Hepatocyte (in vitro differentiated cells): ENCODE results near the gene EIF5A2. TPM values are rescaled to one million over a fixed set of nuclear protein-coding genes. Genes with fewer than 3 reads are reported as not detected.
"Not testable (repeated sequence)": the region's sequence is repeated elsewhere in the genome, so short reads cannot be mapped to it uniquely, and the experiment has no call there.

Experiments
- DNase-seq: peaks from one replicate; pipeline ENCODE4 v3.0.0-alpha.2; 2016; ENCODE audit warnings: low spot score
- H2AFZ ChIP-seq: fragments of 200-600 bp; sonication (generic); 2 replicates; pipeline ENCODE4 v1.6.0; 2016; ENCODE audit warnings: antibody characterized with exemption, mild to moderate bottlenecking
- H3K27ac ChIP-seq: fragments of 200-600 bp; sonication (generic); 2 replicates; pipeline ENCODE4 v1.5.1; 2016; ENCODE audit warnings: mild to moderate bottlenecking
- H3K27me3 ChIP-seq: fragments of 200-600 bp; sonication (generic); 2 replicates; pipeline ENCODE4 v1.6.1; 2016
- H3K36me3 ChIP-seq: fragments of 200-600 bp; sonication (generic); replicated peaks from 2 replicates; pipeline ENCODE4 v1.5.1; 2016; ENCODE audit warnings: low read depth; ENCODE audit not compliant: insufficient read depth
- H3K4me1 ChIP-seq: fragments of 200-600 bp; sonication (generic); 2 replicates; pipeline ENCODE4 v1.5.1; 2016; ENCODE audit warnings: mild to moderate bottlenecking, moderate library complexity; ENCODE audit not compliant: insufficient read depth
- H3K4me2 ChIP-seq: fragments of 200-600 bp; sonication (generic); 2 replicates; pipeline ENCODE4 v1.6.0; 2016
- H3K4me3 ChIP-seq: fragments of 200-600 bp; sonication (generic); 2 replicates; pipeline ENCODE4 v1.5.1; 2016; ENCODE audit warnings: mild to moderate bottlenecking
- H3K79me2 ChIP-seq: fragments of 200-600 bp; sonication (generic); 2 replicates; pipeline ENCODE4 v1.6.0; 2017; ENCODE audit warnings: mild to moderate bottlenecking
- H3K9me2 ChIP-seq: fragments of 200-600 bp; sonication (generic); replicated peaks from 2 replicates; pipeline ENCODE4 v1.6.0; 2017; ENCODE audit warnings: mild to moderate bottlenecking; ENCODE audit not compliant: insufficient read depth
- H3K9me3 ChIP-seq: fragments of 200-600 bp; sonication (generic); 2 replicates; pipeline ENCODE4 v1.5.1; 2016; ENCODE audit warnings: low read depth, mild to moderate bottlenecking
- H4K20me1 ChIP-seq: fragments of 200-600 bp; sonication (generic); 2 replicates; pipeline ENCODE4 v1.6.0; 2016; ENCODE audit warnings: mild to moderate bottlenecking; ENCODE audit not compliant: insufficient read depth, poor library complexity, severe bottlenecking
- EZH2 ChIP-seq: fragments of 200-600 bp; sonication (generic); IDR thresholded peaks from 2 replicates; pipeline ENCODE4 v1.6.1; 2016; ENCODE audit warnings: antibody characterized with exemption, mild to moderate bottlenecking, borderline replicate concordance
- EZH2phosphoT487 ChIP-seq: fragments of 200-600 bp; sonication (generic); IDR thresholded peaks from one replicate; pipeline ENCODE4 v1.6.1; 2018; ENCODE audit warnings: antibody characterized with exemption, mild to moderate bottlenecking, low read depth, moderate library complexity; ENCODE audit not compliant: unreplicated experiment, severe bottlenecking
- WGBS: methylation state at CpG from one replicate; pipeline ENCODE4 v1.1.6; 2016; ENCODE audit warnings: low lambda C conversion rate; ENCODE audit errors: missing lambda C conversion rate; 5-methylcytosine and 5-hydroxymethylcytosine counted together
- polyA plus RNA-seq: library from polyadenylated mRNA; unstranded; fragments of >200 nt; fragmentation: Nextera tagmentation; extraction: Ambion mirVana; gene quantifications from 2 replicates; pipeline ENCODE4 v1.2.1, GENCODE V29; 2016
- total RNA-seq: library from RNA; depleted of rRNA; stranded (reverse); fragments of >200 nt; gene quantifications from 2 replicates; pipeline ENCODE4 v1.2.3, GENCODE V29; 2014
- TF ChIP-seq, protein P1 (sequence below): fragments of 200-600 bp; sonication (generic); IDR thresholded peaks from 2 replicates; pipeline ENCODE4 v1.5.1; 2016; ENCODE audit warnings: antibody characterized with exemption, mild to moderate bottlenecking; ENCODE audit not compliant: poor library complexity

The EIF5A2 gene
- total and polyA plus RNA-seq, 2 experiments from 2014 or later = 4.5 to 5.3 TPM

DNA sequence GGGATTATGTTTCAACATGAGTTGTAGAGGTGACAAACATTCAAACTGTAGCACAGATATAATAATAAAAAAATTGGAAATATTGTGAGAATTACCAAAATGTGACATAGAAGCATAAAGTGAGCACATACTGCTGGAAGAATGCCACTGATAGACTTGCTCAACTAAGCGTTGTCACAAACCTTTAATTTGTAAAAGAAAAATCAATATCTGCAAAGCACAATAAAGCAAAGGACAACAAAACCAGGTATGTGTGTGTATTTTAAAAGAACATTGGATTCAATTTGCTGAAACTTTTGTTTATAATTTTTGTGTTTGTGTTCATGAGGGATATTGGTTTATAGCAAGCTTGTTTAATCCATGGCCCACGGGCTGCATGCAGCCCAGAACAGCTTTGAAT is 40.8 kb upstream of the EIF5A2 start:
- Histone ChIP-seq H3K27ac (no peak overlapping the region), H2AFZ (no peak overlapping the region), H3K79me2 (no peaks in the 10 kb centered on the region), H3K4me1 (no peaks in the 10 kb centered on the region), H4K20me1 (no peaks in the 10 kb centered on the region), H3K9me3 (no peaks in the 10 kb centered on the region), H3K9me2 (no peaks in the 10 kb centered on the region), H3K4me2 (no peak overlapping the region), H3K27me3 (no peaks in the 10 kb centered on the region), H3K4me3 (no peak overlapping the region), H3K36me3 (no peaks in the 10 kb centered on the region)
- WGBS = 80% methylated on average over 2 of the region's 2 CpGs
- no peak for TF ChIP-seq EZH2
- TF ChIP-seq EZH2phosphoT487 = no peak
- TF ChIP-seq, protein P1, sequence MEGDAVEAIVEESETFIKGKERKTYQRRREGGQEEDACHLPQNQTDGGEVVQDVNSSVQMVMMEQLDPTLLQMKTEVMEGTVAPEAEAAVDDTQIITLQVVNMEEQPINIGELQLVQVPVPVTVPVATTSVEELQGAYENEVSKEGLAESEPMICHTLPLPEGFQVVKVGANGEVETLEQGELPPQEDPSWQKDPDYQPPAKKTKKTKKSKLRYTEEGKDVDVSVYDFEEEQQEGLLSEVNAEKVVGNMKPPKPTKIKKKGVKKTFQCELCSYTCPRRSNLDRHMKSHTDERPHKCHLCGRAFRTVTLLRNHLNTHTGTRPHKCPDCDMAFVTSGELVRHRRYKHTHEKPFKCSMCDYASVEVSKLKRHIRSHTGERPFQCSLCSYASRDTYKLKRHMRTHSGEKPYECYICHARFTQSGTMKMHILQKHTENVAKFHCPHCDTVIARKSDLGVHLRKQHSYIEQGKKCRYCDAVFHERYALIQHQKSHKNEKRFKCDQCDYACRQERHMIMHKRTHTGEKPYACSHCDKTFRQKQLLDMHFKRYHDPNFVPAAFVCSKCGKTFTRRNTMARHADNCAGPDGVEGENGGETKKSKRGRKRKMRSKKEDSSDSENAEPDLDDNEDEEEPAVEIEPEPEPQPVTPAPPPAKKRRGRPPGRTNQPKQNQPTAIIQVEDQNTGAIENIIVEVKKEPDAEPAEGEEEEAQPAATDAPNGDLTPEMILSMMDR = no peak
- no peak for DNase-seq

DNA sequence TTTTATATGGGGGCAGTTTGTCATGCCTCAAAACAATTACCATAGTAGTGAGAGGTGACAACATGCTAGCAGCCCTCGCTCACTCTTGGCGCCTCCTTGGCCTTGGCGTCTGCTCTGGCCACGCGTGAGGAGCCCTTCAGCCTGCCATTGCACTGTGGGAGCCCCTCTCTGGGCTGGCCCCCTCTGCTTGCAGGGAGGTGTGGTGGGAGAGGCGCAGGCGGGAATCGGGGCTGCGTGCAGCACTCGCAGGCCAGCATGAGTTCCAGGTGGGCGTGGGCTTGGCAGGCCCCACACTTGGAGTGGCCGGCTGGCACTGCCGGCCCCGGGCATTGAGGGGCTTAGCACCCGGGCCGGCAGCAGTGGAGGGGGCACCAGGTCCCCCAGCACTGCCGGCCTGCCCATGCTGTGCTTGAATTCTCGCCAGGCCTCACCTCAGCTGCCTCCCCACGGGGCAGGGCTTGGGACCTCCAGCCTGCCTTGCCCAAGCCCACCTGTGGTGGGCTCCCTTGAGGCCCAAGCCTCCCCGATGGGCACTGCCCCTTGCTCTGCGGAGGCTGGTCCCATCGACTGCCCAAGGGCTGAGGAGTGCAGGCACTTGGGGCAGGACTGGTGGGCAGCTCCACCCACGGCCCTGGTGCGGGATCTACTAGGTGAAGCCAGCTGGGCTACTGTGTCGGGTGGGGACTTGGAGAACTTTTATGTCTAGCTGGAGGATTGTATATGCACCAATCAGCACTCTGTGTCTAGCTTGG is 38.8 kb upstream of the EIF5A2 start:
- Histone ChIP-seq H3K4me1 (no peaks in the 10 kb centered on the region), H3K4me2 (no peak overlapping the region), H2AFZ (no peak overlapping the region), H4K20me1 (no peaks in the 10 kb centered on the region), H3K36me3 (no peaks in the 10 kb centered on the region), H3K9me3 (no peaks in the 10 kb centered on the region), H3K79me2 (no peaks in the 10 kb centered on the region), H3K27ac (no peak overlapping the region), H3K9me2 (no peaks in the 10 kb centered on the region), H3K27me3 (no peaks in the 10 kb centered on the region), H3K4me3 (no peak overlapping the region)
- WGBS = 98% methylated on average over 25 of the region's 25 CpGs
- TF ChIP-seq EZH2 = no peak
- TF ChIP-seq, protein P1 = no peak
- no peak for TF ChIP-seq EZH2phosphoT487
- DNase-seq = no peak

DNA sequence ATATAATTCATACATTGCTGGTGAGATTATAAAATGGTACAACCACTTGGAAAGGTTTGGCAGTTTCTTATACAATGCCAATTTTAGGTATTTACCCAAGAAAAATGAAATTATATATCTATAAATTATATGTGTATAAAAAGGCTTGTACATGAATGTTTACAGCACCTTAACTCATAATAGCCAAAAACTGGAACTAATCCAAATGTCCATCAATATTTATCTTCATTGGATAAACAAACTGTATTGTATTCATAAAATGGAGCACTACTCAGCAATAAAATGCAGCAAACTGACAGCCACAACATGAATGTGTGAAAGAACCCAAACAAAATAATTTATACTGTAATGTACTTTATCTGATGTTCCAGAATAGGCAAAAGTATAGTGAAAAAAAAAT is 33.6 kb upstream of the EIF5A2 start:
- no peaks in the 10 kb centered on the region for H3K36me3 ChIP-seq
- no peak overlapping the region for H3K4me3 ChIP-seq
- H3K4me1 ChIP-seq = no peaks in the 10 kb centered on the region
- no peaks in the 10 kb centered on the region for H3K9me3 ChIP-seq
- TF ChIP-seq, protein P1 = no peak
- TF ChIP-seq EZH2phosphoT487 = no peak
- no peak for TF ChIP-seq EZH2
- no peaks in the 10 kb centered on the region for H3K79me2 ChIP-seq
- no peaks in the 10 kb centered on the region for H3K9me2 ChIP-seq
- no peak for DNase-seq
- H4K20me1 ChIP-seq = no peaks in the 10 kb centered on the region
- H3K4me2 ChIP-seq = no peak overlapping the region
- H3K27ac ChIP-seq = no peak overlapping the region
- H2AFZ ChIP-seq = no peak overlapping the region
- no peaks in the 10 kb centered on the region for H3K27me3 ChIP-seq

DNA sequence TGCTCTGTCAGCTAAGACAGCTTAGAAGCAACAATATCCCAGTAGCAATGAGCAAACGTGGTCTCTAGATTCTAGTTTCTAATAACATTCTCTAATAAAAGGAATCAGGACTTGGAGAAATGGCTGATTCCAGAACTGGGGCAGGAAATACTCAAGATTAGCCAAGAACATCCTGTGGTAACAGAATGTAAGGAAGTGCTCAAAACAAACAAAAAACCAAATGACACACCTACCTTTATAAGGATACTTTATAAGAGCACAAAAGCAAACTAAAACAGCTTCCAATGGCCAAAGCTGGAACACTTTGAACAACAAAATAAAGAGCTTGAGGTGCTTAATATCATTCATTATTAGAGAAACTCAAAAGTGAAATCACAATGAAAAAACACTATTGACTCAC is 33.1 kb upstream of the EIF5A2 start:
- H3K4me2 ChIP-seq = no peak overlapping the region
- H3K4me1 ChIP-seq = no peaks in the 10 kb centered on the region
- no peak for TF ChIP-seq EZH2phosphoT487
- no peak for TF ChIP-seq EZH2
- TF ChIP-seq, protein P1 = no peak
- no peaks in the 10 kb centered on the region for H3K27me3 ChIP-seq
- no peaks in the 10 kb centered on the region for H4K20me1 ChIP-seq
- no peak overlapping the region for H3K4me3 ChIP-seq
- H3K9me3 ChIP-seq = no peaks in the 10 kb centered on the region
- no peaks in the 10 kb centered on the region for H3K36me3 ChIP-seq
- DNase-seq = no peak
- no peak overlapping the region for H3K27ac ChIP-seq
- 67% methylated on average over 1 of the region's 1 CpG for WGBS
- H2AFZ ChIP-seq = no peak overlapping the region
- H3K79me2 ChIP-seq = no peaks in the 10 kb centered on the region
- no peaks in the 10 kb centered on the region for H3K9me2 ChIP-seq

DNA sequence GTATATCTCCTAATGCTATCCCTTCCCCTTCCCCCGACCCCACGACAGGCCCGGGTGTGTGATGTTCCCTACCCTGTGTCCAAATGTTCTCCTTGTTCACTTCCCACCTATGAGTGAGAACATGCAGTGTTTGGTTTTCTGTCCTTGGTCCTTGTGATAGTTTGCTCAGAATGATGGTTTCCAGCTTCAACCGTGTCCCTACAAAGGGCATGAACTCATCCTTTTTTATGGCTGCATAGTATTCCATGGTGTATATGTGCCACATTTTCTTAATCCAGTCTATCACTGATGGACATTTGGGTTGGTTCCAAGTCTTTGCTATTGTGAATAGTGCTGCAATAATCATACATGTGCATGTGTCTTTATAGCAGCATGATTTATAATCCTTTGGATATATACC is 24.6 kb upstream of the EIF5A2 start:
- not testable (repeated sequence) for H3K4me3 ChIP-seq, DNase-seq, H3K9me3 ChIP-seq, H3K9me2 ChIP-seq, H3K79me2 ChIP-seq, H2AFZ ChIP-seq, H3K27me3 ChIP-seq, H3K4me1 ChIP-seq, H4K20me1 ChIP-seq, H3K4me2 ChIP-seq, H3K36me3 ChIP-seq, H3K27ac ChIP-seq
- WGBS = 84% methylated on average over 4 of the region's 4 CpGs

DNA sequence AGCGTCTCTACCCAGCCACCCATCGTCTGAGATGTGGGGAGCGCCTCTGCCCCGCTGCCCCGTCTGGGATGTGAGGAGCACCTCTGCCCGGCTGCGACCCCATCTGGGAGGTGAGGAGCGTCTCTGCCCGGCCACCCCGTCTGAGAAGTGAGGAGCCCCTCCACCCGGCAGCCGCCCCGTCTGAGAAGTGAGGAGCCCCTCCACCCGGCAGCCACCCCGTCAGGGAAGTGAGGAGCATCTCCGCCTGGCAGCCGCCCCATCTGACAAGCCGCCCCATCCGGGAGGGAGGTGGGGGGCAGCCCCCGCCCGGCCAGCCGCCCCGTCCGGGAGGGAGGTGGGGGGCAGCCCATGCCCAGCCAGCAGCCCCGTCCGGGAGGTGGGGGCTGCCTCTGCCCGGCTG is 15.1 kb upstream of the EIF5A2 start:
- H3K27ac ChIP-seq, H3K36me3 ChIP-seq, H4K20me1 ChIP-seq, H3K4me2 ChIP-seq, H3K79me2 ChIP-seq, H3K27me3 ChIP-seq, DNase-seq, H3K9me3 ChIP-seq, H2AFZ ChIP-seq, H3K4me1 ChIP-seq, H3K4me3 ChIP-seq, H3K9me2 ChIP-seq: not testable (repeated sequence)
- WGBS = 100% methylated on average over 3 of the region's 27 CpGs
